A673 (cell line): Measurements from ENCODE around the gene TSPAN15. TPM values are rescaled to one million over a fixed set of nuclear protein-coding genes. Genes with fewer than 3 reads are reported as not detected.

Experiments used
- BruUV-seq: library from RNA; stranded (reverse); fragments of 400-500 nt; replicated peaks from 2 replicates; lab custom pipeline; 2021; lab: Mats Ljungman, UMichigan
- CTCF ChIA-PET: fragments of 300-600 bp; sonication (Branson Sonifier 250); formaldehyde crosslinking; loops from one replicate; lab custom pipeline; 2022; ENCODE audit warnings: antibody characterized with exemption; lab: Charles Lee
- POLR2A ChIA-PET: fragments of 300-600 bp; sonication (Branson Sonifier 250); formaldehyde crosslinking; loops from one replicate; lab custom pipeline; 2022; ENCODE audit warnings: antibody characterized with exemption; ENCODE audit not compliant: low non-redundant PET; lab: Charles Lee
- DNase-seq: peaks from one replicate; pipeline ENCODE4 v3.0.0-alpha.2; 2015; ENCODE audit warnings: low spot score
- H3K27ac ChIP-seq: fragments of 200-600 bp; sonication (generic); 2 replicates; pipeline ENCODE4 v1.5.1; 2016; ENCODE audit warnings: mixed run types, low read depth, mild to moderate bottlenecking, mixed read lengths, antibody characterized with exemption, low read length; ENCODE audit not compliant: poor library complexity, severe bottlenecking
- H3K27me3 ChIP-seq: fragments of 200-600 bp; sonication (generic); replicated peaks from 2 replicates; pipeline ENCODE4 v1.6.1; 2017; ENCODE audit warnings: mixed run types, low read depth, mild to moderate bottlenecking, mixed read lengths, antibody characterized with exemption, low read length; ENCODE audit not compliant: insufficient read depth, poor library complexity
- H3K36me3 ChIP-seq: fragments of 200-600 bp; sonication (generic); 2 replicates; pipeline ENCODE4 v1.6.1; 2016; ENCODE audit warnings: mixed run types, mild to moderate bottlenecking, mixed read lengths, antibody characterized with exemption, low read length; ENCODE audit not compliant: insufficient read depth, poor library complexity, severe bottlenecking
- H3K4me1 ChIP-seq: fragments of 200-600 bp; sonication (generic); 2 replicates; pipeline ENCODE4 v1.6.1; 2017; ENCODE audit warnings: mixed run types, mild to moderate bottlenecking, mixed read lengths, antibody characterized with exemption, low read length; ENCODE audit not compliant: insufficient read depth, poor library complexity, severe bottlenecking
- H3K4me3 ChIP-seq: fragments of 200-600 bp; sonication (generic); 2 replicates; pipeline ENCODE4 v1.5.1; 2016; ENCODE audit warnings: low read depth, mixed run types, mild to moderate bottlenecking, mixed read lengths, low read length; ENCODE audit not compliant: poor library complexity, severe bottlenecking
- H3K9me3 ChIP-seq: fragments of 200-600 bp; sonication (generic); 2 replicates; pipeline ENCODE4 v1.6.1; 2016; ENCODE audit warnings: mixed run types, low read depth, mild to moderate bottlenecking, mixed read lengths, antibody characterized with exemption, low read length; ENCODE audit not compliant: poor library complexity, severe bottlenecking
- EZH2 ChIP-seq: fragments of 200-600 bp; sonication (generic); IDR thresholded peaks from 2 replicates; pipeline ENCODE4 v1.6.1; 2017; ENCODE audit warnings: borderline replicate concordance, low read depth, mild to moderate bottlenecking, mixed read lengths, antibody characterized with exemption, low read length; ENCODE audit not compliant: poor library complexity, severe bottlenecking
- intact Hi-C: fragments of 100-400 bp; cut with micrococcal nuclease; formaldehyde crosslinking; loops from one replicate; pipeline ENCODE4 v1.10.0; 2022; ENCODE audit not compliant: unreplicated experiment
- total RNA-seq: library from RNA; stranded (reverse); gene quantifications from 2 replicates; pipeline ENCODE4 v1.2.3, GENCODE V29; 2021
- TF ChIP-seq, protein P1 (sequence below): fragments of 300-800, 200-600 bp; sonication (generic); conservative IDR thresholded peaks from 2 replicates; pipeline ENCODE4 v1.5.1; 2017; ENCODE audit warnings: low read depth, mild to moderate bottlenecking, antibody characterized with exemption, low read length, moderate library complexity, mixed read lengths

The TSPAN15 gene
- total RNA-seq, 1 experiment from 2014 or later, result 2.1 TPM

DNA sequence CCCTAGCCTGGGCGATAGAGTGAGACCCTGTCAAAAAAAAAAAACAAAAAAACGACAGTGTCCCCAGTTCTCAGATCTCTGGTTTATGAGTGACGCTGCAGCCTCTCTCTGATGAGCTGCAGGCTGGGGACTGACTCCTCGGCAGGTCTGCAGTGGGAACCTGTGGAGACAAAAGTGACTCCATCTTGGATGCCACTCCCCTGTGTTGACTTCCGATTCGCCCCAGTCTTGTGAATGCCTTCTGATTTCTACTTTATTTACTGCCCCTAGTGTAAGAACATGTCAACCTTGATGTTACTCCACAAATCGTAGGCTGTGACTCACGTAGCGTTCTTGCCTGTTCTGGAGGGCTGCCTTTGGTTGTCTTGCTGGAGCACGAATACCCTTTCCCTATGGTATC, 40.8 kb upstream of the TSPAN15 start:
- Histone ChIP-seq H3K4me3 (no peak overlapping the region), H3K36me3 (no peaks in the 10 kb centered on the region), H3K27me3 (no peaks in the 10 kb centered on the region), H3K9me3 (no peaks in the 10 kb centered on the region), H3K27ac (no peak overlapping the region), H3K4me1 (peaks cover 16% of the 10 kb centered on the region)
- no peak for DNase-seq
- ChIA-PET CTCF (interaction anchor here (0.7 kb wide), 1 partner anchor 204 kb away, joined by 5 read pairs; no protein-coding TSS in a partner anchor), POLR2A (no interaction called here)
- intact Hi-C loops, result loop anchor here (10.0 kb wide), 1 partner anchor 426 kb away; the partner anchor contains the start of gene KIFBP
- no peak for TF ChIP-seq EZH2
- TF ChIP-seq, protein P1, sequence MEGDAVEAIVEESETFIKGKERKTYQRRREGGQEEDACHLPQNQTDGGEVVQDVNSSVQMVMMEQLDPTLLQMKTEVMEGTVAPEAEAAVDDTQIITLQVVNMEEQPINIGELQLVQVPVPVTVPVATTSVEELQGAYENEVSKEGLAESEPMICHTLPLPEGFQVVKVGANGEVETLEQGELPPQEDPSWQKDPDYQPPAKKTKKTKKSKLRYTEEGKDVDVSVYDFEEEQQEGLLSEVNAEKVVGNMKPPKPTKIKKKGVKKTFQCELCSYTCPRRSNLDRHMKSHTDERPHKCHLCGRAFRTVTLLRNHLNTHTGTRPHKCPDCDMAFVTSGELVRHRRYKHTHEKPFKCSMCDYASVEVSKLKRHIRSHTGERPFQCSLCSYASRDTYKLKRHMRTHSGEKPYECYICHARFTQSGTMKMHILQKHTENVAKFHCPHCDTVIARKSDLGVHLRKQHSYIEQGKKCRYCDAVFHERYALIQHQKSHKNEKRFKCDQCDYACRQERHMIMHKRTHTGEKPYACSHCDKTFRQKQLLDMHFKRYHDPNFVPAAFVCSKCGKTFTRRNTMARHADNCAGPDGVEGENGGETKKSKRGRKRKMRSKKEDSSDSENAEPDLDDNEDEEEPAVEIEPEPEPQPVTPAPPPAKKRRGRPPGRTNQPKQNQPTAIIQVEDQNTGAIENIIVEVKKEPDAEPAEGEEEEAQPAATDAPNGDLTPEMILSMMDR, result no peak
- BruUV-seq, result no TSS peak

DNA sequence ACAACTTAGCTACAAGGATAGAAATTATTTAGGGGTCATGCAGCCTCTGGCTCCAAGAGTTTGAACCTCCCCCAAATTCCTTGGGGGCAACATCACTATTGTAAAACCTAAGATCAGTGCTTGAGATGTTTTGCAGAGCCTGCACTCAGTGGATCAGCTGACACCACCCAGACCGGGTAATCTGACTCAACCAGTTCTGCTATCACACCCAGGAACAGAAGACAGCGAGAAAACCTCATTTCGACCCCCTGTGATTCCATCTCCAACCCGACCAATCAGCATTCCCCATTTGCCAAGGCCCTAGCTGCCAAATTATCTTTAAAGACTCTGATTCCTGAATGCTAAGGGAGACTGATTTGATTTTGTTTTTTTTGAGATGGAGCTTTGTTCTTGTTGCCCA, 39.8 kb upstream of the TSPAN15 start:
- no peak overlapping the region for H3K27ac ChIP-seq
- H3K27me3 ChIP-seq, result no peaks in the 10 kb centered on the region
- no peaks in the 10 kb centered on the region for H3K36me3 ChIP-seq
- ChIA-PET POLR2A (no interaction called here), CTCF (no interaction called here)
- no peak overlapping the region for H3K4me3 ChIP-seq
- H3K9me3 ChIP-seq, result no peaks in the 10 kb centered on the region
- TF ChIP-seq EZH2, result no peak
- TF ChIP-seq, protein P1, result no peak
- intact Hi-C loops, result loop anchor here (10.0 kb wide), 1 partner anchor 427 kb away; the partner anchor contains the start of gene KIFBP
- BruUV-seq, result no TSS peak
- H3K4me1 ChIP-seq, result peaks cover 16% of the 10 kb centered on the region
- no peak for DNase-seq

DNA sequence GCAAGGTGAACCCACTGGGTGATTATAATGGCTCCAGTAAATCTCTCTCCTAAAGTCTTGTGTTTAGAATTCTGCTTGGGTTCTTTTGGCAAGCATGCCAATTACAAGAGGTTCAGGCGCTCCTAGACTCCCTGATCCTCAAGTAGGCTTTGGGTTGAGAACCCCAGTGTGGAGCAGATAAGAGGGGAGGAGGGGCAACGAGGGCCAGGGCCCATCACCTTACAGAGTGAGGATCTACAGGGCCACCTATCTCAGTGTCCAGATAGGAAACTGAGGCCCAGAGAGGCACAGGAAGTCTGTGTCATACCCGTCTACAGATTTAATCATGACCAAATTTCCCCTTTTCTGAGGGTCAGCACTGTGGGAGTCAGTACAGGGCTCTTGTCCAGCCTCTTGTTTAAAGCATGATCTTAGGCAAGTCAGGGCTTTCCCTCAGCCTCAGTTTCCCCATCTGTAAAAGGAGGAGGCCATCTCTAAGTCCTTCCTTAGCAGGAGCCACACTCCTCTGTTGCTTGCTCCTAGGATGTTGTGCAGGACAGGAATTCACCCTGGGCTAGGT, 39.0 kb upstream of the TSPAN15 start:
- Histone ChIP-seq H3K36me3 (no peaks in the 10 kb centered on the region), H3K27ac (no peak overlapping the region), H3K9me3 (no peaks in the 10 kb centered on the region), H3K27me3 (no peaks in the 10 kb centered on the region), H3K4me3 (no peak overlapping the region), H3K4me1 (peaks cover 8% of the 10 kb centered on the region)
- intact Hi-C loops, result loop anchor here (10.0 kb wide), 1 partner anchor 428 kb away; the partner anchor contains the start of gene KIFBP
- ChIA-PET POLR2A (no interaction called here), CTCF (no interaction called here)
- DNase-seq, result no peak
- no TSS peak for BruUV-seq
- no peak for TF ChIP-seq EZH2
- TF ChIP-seq, protein P1, result no peak
